ENCODE results near the gene FBXL17.

FBXL17 gene

DNA sequence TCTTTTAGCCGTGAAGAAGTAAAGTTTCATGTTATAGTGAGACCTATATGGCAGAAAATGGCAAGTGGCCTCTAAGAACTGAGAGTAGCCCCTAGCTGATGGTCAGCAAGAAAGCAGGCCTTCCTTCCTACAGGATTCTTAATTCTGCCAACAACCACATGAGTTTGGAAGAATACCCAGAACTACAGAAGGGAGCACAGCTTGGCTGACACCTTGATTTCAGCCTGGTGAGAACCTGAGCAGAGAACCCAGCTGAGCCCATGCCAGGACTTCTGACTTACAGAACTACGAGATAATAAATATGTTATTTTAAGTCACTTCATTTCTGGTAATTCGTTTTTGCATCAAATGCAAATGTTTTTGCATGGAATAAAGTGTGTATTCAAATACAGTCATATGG, 5.9 kb upstream of the FBXL17 start:
- Histone ChIP-seq H3K9ac (ENCODE audit: low read length) (no peak overlapping the region), H3K27ac (ENCODE audit: low read length) (no peak overlapping the region), H3K27me3 (ENCODE audit: control insufficient read depth, insufficient read depth, low read length) (no peaks in the 10 kb centered on the region)

DNA sequence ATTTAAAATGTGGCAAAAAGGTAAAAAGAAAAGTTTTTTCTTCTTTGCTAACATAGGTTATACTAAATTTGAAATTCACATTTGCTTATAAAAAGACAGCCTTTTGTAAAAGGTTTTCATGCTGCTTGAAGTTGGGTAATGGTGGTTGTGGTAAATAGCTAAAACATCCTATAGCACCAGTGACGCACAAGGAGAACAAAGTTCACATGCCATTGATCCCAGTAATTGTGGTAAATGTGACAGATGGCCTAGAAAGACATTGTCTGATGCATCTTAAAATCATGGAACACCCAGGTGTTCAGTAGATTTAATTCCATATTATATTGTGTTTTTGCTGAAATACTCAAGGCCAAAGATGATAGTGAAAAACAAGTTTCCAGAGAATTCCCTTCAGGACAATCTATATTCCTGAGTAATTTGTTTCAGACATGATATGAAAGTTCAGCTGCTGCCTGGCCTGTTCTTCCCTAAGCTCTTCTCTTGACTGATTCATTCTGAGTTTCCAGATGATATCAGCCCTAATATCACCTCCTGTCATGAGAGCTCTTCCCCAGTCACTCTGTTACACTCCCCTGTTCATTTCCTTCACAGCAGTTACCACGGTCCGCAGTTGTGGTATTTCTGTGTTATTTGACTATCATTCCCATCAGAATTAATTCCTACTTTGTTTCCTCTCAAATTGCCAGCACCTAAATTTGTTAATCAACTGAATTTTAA, 4.6 kb upstream of the FBXL17 start:
- no peaks in the 10 kb centered on the region for H3K36me3 ChIP-seq (ENCODE audit: control insufficient read depth, low read depth, low read length)
- H3K27me3 ChIP-seq (ENCODE audit: control insufficient read depth, insufficient read depth, low read length) = no peaks in the 10 kb centered on the region
- no peaks in the 10 kb centered on the region for H3K4me1 ChIP-seq (ENCODE audit: control insufficient read depth, low read depth, low read length)
- no peak overlapping the region for H3K4me3 ChIP-seq (ENCODE audit: low read length)
- H3K9me3 ChIP-seq (ENCODE audit: control insufficient read depth, low read depth, low read length) = no peaks in the 10 kb centered on the region
- H3K27ac ChIP-seq (ENCODE audit: low read length) = no peak overlapping the region
- H3K9ac ChIP-seq (ENCODE audit: low read length) = no peak overlapping the region

More for the DNA sequence above, 5.9 kb upstream of the FBXL17 start:
- H3K4me1 ChIP-seq (ENCODE audit: control insufficient read depth, low read depth, low read length) = no peaks in the 10 kb centered on the region
- H3K36me3 ChIP-seq (ENCODE audit: control insufficient read depth, low read depth, low read length) = no peaks in the 10 kb centered on the region
- no peak overlapping the region for H3K4me3 ChIP-seq (ENCODE audit: low read length)
- no peaks in the 10 kb centered on the region for H3K9me3 ChIP-seq (ENCODE audit: control insufficient read depth, low read depth, low read length)

DNA sequence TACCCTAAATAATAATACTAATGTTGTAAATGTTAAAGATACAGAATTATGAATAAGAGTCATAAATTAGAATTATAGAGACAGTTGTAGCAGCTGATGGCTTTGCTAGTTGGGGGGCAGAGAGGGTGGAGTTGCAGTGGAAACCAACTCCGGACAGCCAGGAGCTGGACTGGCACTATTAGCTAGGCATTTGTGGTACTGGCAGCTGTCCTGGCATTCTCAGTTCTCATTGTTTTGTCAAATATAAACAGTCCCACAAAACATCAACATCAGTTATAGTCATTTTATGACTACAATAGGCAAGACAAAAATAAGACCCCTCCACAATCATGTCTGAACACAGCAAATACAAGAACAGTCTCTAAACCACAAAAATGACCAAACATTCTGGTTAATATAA, 2.8 kb upstream of the FBXL17 start:
- H3K9ac ChIP-seq (ENCODE audit: low read length) = no peak overlapping the region
- peaks cover 4% of the 10 kb centered on the region for H3K4me1 ChIP-seq (ENCODE audit: control insufficient read depth, low read depth, low read length)
- H3K4me3 ChIP-seq (ENCODE audit: low read length) = no peak overlapping the region
- H3K9me3 ChIP-seq (ENCODE audit: control insufficient read depth, low read depth, low read length) = no peaks in the 10 kb centered on the region
- no peak overlapping the region for H3K27ac ChIP-seq (ENCODE audit: low read length)
- no peaks in the 10 kb centered on the region for H3K36me3 ChIP-seq (ENCODE audit: control insufficient read depth, low read depth, low read length)
- no peaks in the 10 kb centered on the region for H3K27me3 ChIP-seq (ENCODE audit: control insufficient read depth, insufficient read depth, low read length)

DNA sequence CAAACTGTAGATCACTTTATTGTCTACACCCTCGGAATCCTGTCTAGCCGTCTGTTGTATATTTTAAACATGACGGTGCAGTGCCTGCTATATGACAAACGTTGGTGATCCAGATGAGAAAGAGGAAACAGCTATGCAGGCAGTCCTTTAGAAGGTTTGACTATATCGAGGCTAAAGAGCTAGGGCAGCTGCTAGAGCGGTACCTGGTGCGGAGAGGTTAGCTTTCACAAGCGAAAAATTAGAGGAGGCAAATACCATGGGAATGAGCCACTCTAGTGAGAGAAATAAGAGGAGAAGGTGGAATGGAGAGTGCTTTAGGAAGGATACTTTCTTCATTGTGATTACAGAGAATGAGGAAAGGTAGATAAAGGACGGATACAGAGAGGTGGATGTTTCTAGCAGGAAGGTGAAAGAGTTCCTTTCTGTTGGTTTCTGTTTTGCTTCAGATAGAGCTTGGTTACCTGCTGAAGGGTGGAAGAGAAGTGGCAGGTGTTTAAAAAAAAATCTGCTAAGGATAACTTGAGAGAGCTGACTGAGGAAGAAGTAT, 959 bp upstream of the FBXL17 start:
- H3K4me3 ChIP-seq (ENCODE audit: low read length) = peak overlapping the region; percentile 60
- H3K9me3 ChIP-seq (ENCODE audit: control insufficient read depth, low read depth, low read length) = no peaks in the 10 kb centered on the region
- H3K4me1 ChIP-seq (ENCODE audit: control insufficient read depth, low read depth, low read length) = peaks cover 9% of the 10 kb centered on the region
- H3K27ac ChIP-seq (ENCODE audit: low read length) = no peak overlapping the region
- no peaks in the 10 kb centered on the region for H3K27me3 ChIP-seq (ENCODE audit: control insufficient read depth, insufficient read depth, low read length)
- H3K9ac ChIP-seq (ENCODE audit: low read length) = peak overlapping the region; percentile 31
- H3K36me3 ChIP-seq (ENCODE audit: control insufficient read depth, low read depth, low read length) = no peaks in the 10 kb centered on the region

DNA sequence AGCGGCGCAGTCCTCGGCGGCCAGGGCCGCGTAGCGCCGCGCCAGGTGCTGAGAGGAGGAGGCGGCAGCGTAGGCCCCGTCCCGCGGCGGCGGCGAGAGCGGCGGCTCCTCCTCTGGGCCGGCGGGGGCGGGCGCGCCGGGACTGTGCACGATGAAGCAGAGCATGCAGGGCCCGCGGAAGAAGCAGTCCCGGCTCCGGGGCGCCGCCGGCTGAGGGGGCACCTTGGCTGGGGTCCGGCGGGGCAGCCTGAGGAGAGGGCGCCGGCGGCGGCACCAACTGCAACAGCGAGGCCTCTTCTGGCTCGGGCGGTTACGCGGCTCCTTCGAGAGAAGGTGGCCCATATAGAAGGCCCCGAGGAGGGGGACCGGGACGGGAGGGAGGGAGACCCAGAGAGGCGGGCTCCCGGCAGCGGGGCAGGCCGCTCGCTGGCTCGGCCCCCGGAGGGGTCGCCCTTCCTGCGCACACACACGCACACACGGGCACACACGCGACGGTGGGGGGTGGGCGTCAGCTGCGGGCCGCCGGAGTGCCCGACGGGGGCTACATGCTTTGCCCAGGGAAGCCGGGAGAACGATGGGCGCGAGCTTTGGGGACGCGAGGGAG, 446 bp downstream of the FBXL17 start:
- Histone ChIP-seq H3K27me3 (ENCODE audit: control insufficient read depth, insufficient read depth, low read length) (no peaks in the 10 kb centered on the region), H3K9me3 (ENCODE audit: control insufficient read depth, low read depth, low read length) (no peaks in the 10 kb centered on the region), H3K36me3 (ENCODE audit: control insufficient read depth, low read depth, low read length) (no peaks in the 10 kb centered on the region), H3K4me3 (ENCODE audit: low read length) (peak overlapping the region; percentile 60), H3K4me1 (ENCODE audit: control insufficient read depth, low read depth, low read length) (peaks cover 9% of the 10 kb centered on the region), H3K27ac (ENCODE audit: low read length) (peak overlapping the region; percentile 27), H3K9ac (ENCODE audit: low read length) (peak overlapping the region; percentile 75)

DNA sequence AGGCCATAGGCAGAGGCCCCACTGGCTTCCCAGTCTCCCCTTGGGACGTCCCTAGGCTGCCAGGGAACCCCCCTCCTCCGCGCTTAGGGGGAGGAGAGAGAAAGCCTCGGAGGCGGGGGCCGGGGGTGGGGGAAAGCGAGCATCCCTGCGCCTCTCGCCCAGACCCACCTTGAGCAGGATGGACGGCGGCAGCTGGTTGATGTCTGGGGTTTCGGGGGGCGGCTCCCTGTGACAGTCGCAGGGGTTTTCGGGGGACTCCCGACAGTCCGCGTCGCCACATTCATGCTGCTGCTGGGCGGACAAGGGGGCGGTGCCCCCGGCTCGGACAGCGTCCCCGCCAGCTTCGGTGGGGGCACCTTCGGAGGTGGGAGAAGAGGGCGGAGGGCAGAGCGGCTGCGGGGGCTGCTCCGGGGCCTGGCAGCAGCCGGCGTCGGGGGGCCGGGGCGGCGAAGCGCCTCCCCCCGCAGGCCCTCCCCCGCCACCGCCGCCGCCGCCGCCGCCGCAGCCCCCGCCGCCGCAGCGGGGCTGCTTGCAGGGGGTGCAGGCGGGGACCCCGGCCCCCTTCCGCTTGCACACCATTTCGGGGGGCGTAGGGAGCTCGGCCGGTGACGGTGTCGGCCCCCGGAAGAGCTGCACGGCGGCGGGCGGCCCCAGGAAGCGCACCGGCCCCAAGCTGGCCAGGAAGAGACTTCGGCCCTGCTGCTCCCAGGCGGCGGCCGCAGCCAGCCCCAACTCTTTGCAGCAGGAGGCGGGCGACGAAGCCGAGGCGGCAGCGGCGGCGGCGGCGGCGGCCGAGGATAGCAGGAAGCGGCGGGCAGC, 1.2 kb downstream of the FBXL17 start:
- Histone ChIP-seq H3K27ac (ENCODE audit: low read length) (no peak overlapping the region), H3K4me1 (ENCODE audit: control insufficient read depth, low read depth, low read length) (peaks cover 9% of the 10 kb centered on the region), H3K9me3 (ENCODE audit: control insufficient read depth, low read depth, low read length) (no peaks in the 10 kb centered on the region), H3K4me3 (ENCODE audit: low read length) (peak overlapping the region; percentile 71), H3K9ac (ENCODE audit: low read length) (peak overlapping the region; percentile 75), H3K27me3 (ENCODE audit: control insufficient read depth, insufficient read depth, low read length) (no peaks in the 10 kb centered on the region), H3K36me3 (ENCODE audit: control insufficient read depth, low read depth, low read length) (no peaks in the 10 kb centered on the region)

DNA sequence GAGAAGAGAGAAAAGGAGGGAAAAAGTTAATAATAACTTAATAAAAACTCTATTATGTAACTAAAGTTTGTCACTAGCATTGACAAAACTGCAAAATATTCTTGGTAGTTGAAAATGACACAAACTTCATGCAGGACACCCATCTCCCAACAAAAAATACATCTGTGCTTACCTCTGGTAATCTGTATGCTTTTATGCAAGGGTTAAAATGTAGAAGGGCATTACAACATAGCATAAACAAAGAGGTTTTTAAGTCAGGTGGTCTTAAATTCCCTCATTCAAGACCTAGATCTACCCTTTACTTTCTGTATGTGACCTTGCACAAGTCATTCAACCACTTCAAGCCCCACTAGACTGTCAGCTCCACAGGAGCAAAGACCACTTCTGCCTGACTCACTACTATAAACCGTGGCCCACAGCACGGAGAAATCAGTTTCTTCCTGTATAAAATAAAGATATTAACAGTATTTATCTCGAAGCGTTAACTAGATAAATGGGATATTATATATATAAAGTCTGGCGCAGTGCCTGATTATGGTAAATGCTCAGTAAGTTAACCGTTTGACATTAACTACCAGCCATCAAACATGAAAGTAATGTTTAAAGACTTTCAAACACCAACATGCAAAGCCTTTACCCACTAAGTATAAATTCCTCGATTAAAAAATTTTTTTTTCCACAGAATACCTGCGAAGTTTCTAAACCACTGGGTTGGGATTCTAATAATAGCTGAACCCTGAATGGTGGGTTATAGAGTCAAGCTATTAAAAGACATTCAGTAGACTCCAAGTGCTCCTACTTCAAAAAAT, 2.0 kb downstream of the FBXL17 start:
- H3K9ac ChIP-seq (ENCODE audit: low read length) = peak overlapping the region; percentile 30
- no peaks in the 10 kb centered on the region for H3K36me3 ChIP-seq (ENCODE audit: control insufficient read depth, low read depth, low read length)
- H3K4me1 ChIP-seq (ENCODE audit: control insufficient read depth, low read depth, low read length) = peaks cover 9% of the 10 kb centered on the region
- H3K27ac ChIP-seq (ENCODE audit: low read length) = no peak overlapping the region
- H3K9me3 ChIP-seq (ENCODE audit: control insufficient read depth, low read depth, low read length) = no peaks in the 10 kb centered on the region
- peak overlapping the region; percentile 71 for H3K4me3 ChIP-seq (ENCODE audit: low read length)
- no peaks in the 10 kb centered on the region for H3K27me3 ChIP-seq (ENCODE audit: control insufficient read depth, insufficient read depth, low read length)

DNA sequence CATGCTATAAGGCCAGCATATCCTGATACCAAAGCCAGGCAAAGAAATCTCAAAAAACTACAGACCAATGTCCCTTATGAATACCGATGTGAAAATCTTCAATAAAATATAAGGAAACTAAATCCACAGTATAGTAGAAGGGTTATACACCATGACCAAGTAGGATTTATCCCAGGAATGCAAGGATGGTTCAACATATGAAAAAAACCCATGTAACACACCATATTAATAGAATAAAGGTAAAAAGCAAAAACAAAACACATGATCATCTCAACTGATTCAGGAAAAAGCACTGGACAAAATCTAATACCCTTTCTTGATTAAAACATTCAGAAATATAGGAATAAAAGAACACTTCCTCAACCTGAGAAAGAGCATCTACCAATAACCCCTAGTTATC, 6.1 kb downstream of the FBXL17 start:
- no peaks in the 10 kb centered on the region for H3K27me3 ChIP-seq (ENCODE audit: control insufficient read depth, insufficient read depth, low read length)
- no peak overlapping the region for H3K27ac ChIP-seq (ENCODE audit: low read length)
- peaks cover 9% of the 10 kb centered on the region for H3K4me1 ChIP-seq (ENCODE audit: control insufficient read depth, low read depth, low read length)
- H3K9ac ChIP-seq (ENCODE audit: low read length) = no peak overlapping the region
- H3K36me3 ChIP-seq (ENCODE audit: control insufficient read depth, low read depth, low read length) = no peaks in the 10 kb centered on the region
- H3K9me3 ChIP-seq (ENCODE audit: control insufficient read depth, low read depth, low read length) = peaks cover 10% of the 10 kb centered on the region
- H3K4me3 ChIP-seq (ENCODE audit: low read length) = no peak overlapping the region

DNA sequence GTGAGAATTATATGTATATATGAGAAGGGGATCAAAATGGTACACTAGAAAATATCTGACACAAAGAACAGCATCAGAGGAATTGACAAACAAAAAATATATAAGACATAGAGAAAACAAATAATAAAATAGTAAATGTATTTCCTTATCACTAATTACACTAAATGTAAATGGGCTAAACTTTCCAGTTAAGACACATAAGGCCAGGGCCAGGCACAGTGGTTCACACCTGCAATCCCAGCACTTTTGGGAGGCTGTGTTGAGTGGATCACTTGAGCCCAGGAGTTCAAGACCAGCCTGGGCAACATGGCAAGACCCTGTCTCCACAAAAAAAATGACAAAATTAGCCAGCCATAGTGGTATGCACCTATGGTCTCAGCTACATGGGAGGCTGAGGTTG, 8.5 kb downstream of the FBXL17 start:
- Histone ChIP-seq H3K9me3 (ENCODE audit: control insufficient read depth, low read depth, low read length) (peaks cover 10% of the 10 kb centered on the region), H3K27me3 (ENCODE audit: control insufficient read depth, insufficient read depth, low read length) (no peaks in the 10 kb centered on the region)

DNA sequence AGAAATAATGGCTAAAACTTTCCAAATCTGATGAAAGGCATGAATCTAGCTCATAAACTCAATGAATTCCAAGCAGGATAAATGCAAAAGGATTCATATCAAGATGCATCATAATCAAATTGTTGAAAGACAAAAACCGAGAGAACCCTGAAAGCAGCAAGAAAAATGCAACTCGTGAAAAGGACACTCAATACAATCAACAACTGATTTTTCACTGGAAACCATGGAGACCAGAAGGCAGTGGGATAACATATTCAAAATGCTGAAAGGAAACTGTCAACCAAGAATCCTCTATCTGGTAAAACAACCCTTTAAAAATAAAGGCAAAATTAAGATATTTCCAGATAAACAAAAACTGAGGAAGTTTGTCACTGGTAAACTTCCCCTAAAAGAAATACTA, 9.5 kb downstream of the FBXL17 start:
- no peak overlapping the region for H3K4me3 ChIP-seq (ENCODE audit: low read length)
- no peak overlapping the region for H3K9ac ChIP-seq (ENCODE audit: low read length)
- no peaks in the 10 kb centered on the region for H3K4me1 ChIP-seq (ENCODE audit: control insufficient read depth, low read depth, low read length)
- H3K27ac ChIP-seq (ENCODE audit: low read length) = no peak overlapping the region
- peaks cover 10% of the 10 kb centered on the region for H3K9me3 ChIP-seq (ENCODE audit: control insufficient read depth, low read depth, low read length)
- no peaks in the 10 kb centered on the region for H3K27me3 ChIP-seq (ENCODE audit: control insufficient read depth, insufficient read depth, low read length)
- H3K36me3 ChIP-seq (ENCODE audit: control insufficient read depth, low read depth, low read length) = no peaks in the 10 kb centered on the region

More for the DNA sequence above, 8.5 kb downstream of the FBXL17 start:
- Histone ChIP-seq H3K27ac (ENCODE audit: low read length) (no peak overlapping the region), H3K4me3 (ENCODE audit: low read length) (no peak overlapping the region), H3K9ac (ENCODE audit: low read length) (no peak overlapping the region), H3K36me3 (ENCODE audit: control insufficient read depth, low read depth, low read length) (no peaks in the 10 kb centered on the region), H3K4me1 (ENCODE audit: control insufficient read depth, low read depth, low read length) (no peaks in the 10 kb centered on the region)

DNA sequence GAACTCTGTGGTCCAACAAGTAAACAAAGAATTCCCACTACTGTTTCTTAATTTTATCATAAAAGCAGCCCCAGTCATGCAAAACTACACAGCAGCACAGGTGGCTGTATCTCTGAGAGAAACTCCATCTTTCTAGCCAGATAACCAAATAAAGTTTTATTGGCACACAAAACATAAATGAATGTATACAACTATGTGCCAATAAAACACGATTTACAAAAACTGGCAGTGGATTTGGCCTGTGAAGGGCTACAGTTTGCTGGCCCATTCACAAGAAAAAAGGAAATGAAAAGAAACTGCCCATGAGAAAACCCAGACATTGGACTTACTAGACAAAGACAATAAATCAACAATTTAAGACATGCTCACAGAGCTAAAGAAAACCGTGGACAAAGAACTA, 10.6 kb downstream of the FBXL17 start:
- H3K4me1 ChIP-seq (ENCODE audit: control insufficient read depth, low read depth, low read length) = no peaks in the 10 kb centered on the region
- no peaks in the 10 kb centered on the region for H3K36me3 ChIP-seq (ENCODE audit: control insufficient read depth, low read depth, low read length)
- H3K9me3 ChIP-seq (ENCODE audit: control insufficient read depth, low read depth, low read length) = peaks cover 10% of the 10 kb centered on the region
- no peak overlapping the region for H3K27ac ChIP-seq (ENCODE audit: low read length)
- H3K27me3 ChIP-seq (ENCODE audit: control insufficient read depth, insufficient read depth, low read length) = no peaks in the 10 kb centered on the region
- H3K9ac ChIP-seq (ENCODE audit: low read length) = no peak overlapping the region
- no peak overlapping the region for H3K4me3 ChIP-seq (ENCODE audit: low read length)
